ENCODE results near the gene ADAMTS6.
A peak's percentile ranks its signal among the peaks of the same experiment; 100 is the strongest.
"Not testable (repeated sequence)": the region's sequence is repeated elsewhere in the genome, so short reads cannot be mapped to it uniquely, and the experiment has no call there.

ADAMTS6 gene

GRCh38 chr5:65481635-65482295 is at the start of gene ADAMTS6:
Gene ADAMTS6, minus strand, starts transcription at chr5:65481920. Its CDS starts 8,247 bp downstream, at chr5:65473673.
- no peak for TF ChIP-seq JUND (IDR thresholded peaks at IDR 0.05; ENCODE audit: low read depth)
- in situ Hi-C loops (cut with HindIII; ENCODE audit: low pct_unique_long_range_greater_than_20kb, low sequenced_read_pairs), result no loop called here
- DNase-seq (ENCODE audit: low read depth in 1 of 2, low spot score in 1 of 2), result peak; percentile 6 to 59

- no peak for TF ChIP-seq JUND (IDR thresholded peaks at IDR 0.05; ENCODE audit: low read depth)
- no peak for DNase-seq (ENCODE audit: low read depth in 1 of 2, low spot score in 1 of 2)
- in situ Hi-C loops (cut with HindIII; ENCODE audit: low pct_unique_long_range_greater_than_20kb, low sequenced_read_pairs), result no loop called here
Measured at GRCh38 chr5:65530904-65531303, 49.2 kb upstream of the ADAMTS6 start.

GRCh38 chr5:65525726-65526125 is 44.0 kb upstream of the ADAMTS6 start:
- DNase-seq (ENCODE audit: low read depth in 1 of 2, low spot score in 1 of 2), result no peak
- TF ChIP-seq JUND (IDR thresholded peaks at IDR 0.05; ENCODE audit: low read depth), result no peak
- in situ Hi-C loops (cut with HindIII; ENCODE audit: low pct_unique_long_range_greater_than_20kb, low sequenced_read_pairs), result no loop called here

GRCh38 chr5:65512170-65512937 is 30.6 kb upstream of the ADAMTS6 start:
- no peak for DNase-seq (ENCODE audit: low read depth in 1 of 2, low spot score in 1 of 2)
- in situ Hi-C loops (cut with HindIII; ENCODE audit: low pct_unique_long_range_greater_than_20kb, low sequenced_read_pairs), result no loop called here
- no peak for TF ChIP-seq JUND (IDR thresholded peaks at IDR 0.05; ENCODE audit: low read depth)

GRCh38 chr5:65508978-65509377 is 27.3 kb upstream of the ADAMTS6 start:
- in situ Hi-C loops (cut with HindIII; ENCODE audit: low pct_unique_long_range_greater_than_20kb, low sequenced_read_pairs), result no loop called here
- TF ChIP-seq JUND (IDR thresholded peaks at IDR 0.05; ENCODE audit: low read depth), result no peak
- DNase-seq (ENCODE audit: low read depth in 1 of 2, low spot score in 1 of 2), result no peak

GRCh38 chr5:65506961-65507360 is 25.2 kb upstream of the ADAMTS6 start:
- no peak for DNase-seq (ENCODE audit: low read depth in 1 of 2, low spot score in 1 of 2)
- TF ChIP-seq JUND (IDR thresholded peaks at IDR 0.05; ENCODE audit: low read depth), result no peak
- in situ Hi-C loops (cut with HindIII; ENCODE audit: low pct_unique_long_range_greater_than_20kb, low sequenced_read_pairs), result no loop called here

- in situ Hi-C loops (cut with HindIII; ENCODE audit: low pct_unique_long_range_greater_than_20kb, low sequenced_read_pairs), result no loop called here
- TF ChIP-seq JUND (IDR thresholded peaks at IDR 0.05; ENCODE audit: low read depth), result no peak
- DNase-seq (ENCODE audit: low read depth in 1 of 2, low spot score in 1 of 2), result no peak
Measured at GRCh38 chr5:65489119-65489518, 7.4 kb upstream of the ADAMTS6 start.

GRCh38 chr5:65488038-65488687 is 6.4 kb upstream of the ADAMTS6 start:
- in situ Hi-C loops (cut with HindIII; ENCODE audit: low pct_unique_long_range_greater_than_20kb, low sequenced_read_pairs); DNase-seq (ENCODE audit: low read depth in 1 of 2, low spot score in 1 of 2): not testable (repeated sequence)

GRCh38 chr5:65486803-65487202 is 5.1 kb upstream of the ADAMTS6 start:
- in situ Hi-C loops (cut with HindIII; ENCODE audit: low pct_unique_long_range_greater_than_20kb, low sequenced_read_pairs); DNase-seq (ENCODE audit: low read depth in 1 of 2, low spot score in 1 of 2): not testable (repeated sequence)

- in situ Hi-C loops (cut with HindIII; ENCODE audit: low pct_unique_long_range_greater_than_20kb, low sequenced_read_pairs), result no loop called here
- DNase-seq (ENCODE audit: low read depth in 1 of 2, low spot score in 1 of 2), result no peak
- TF ChIP-seq JUND (IDR thresholded peaks at IDR 0.05; ENCODE audit: low read depth), result no peak
Measured at GRCh38 chr5:65485405-65485804, 3.7 kb upstream of the ADAMTS6 start.

GRCh38 chr5:65483546-65484346 is 2.0 kb upstream of the ADAMTS6 start:
- in situ Hi-C loops (cut with HindIII; ENCODE audit: low pct_unique_long_range_greater_than_20kb, low sequenced_read_pairs), result no loop called here
- DNase-seq (ENCODE audit: low read depth in 1 of 2, low spot score in 1 of 2), result peak; percentile 4 to 73
- no peak for TF ChIP-seq JUND (IDR thresholded peaks at IDR 0.05; ENCODE audit: low read depth)

GRCh38 chr5:65482736-65483545 is 1.2 kb upstream of the ADAMTS6 start:
- TF ChIP-seq JUND (IDR thresholded peaks at IDR 0.05; ENCODE audit: low read depth), result no peak
- peak; percentile 3 to 57 for DNase-seq (ENCODE audit: low read depth in 1 of 2, low spot score in 1 of 2)

More at GRCh38 chr5:65482736-65483545, 1.2 kb upstream of the ADAMTS6 start:
- in situ Hi-C loops (cut with HindIII; ENCODE audit: low pct_unique_long_range_greater_than_20kb, low sequenced_read_pairs), result no loop called here

Data from T47D (cell line).